GM10248 (cell line): Measurements from ENCODE around the gene METTL1.
A peak's percentile ranks its signal among the peaks of the same experiment; 100 is the strongest.

Experiments used
- CTCF ChIA-PET: fragments of 300-600 bp; sonication (Branson Sonifier 250); formaldehyde crosslinking; extraction: SDS; loops from one replicate; lab custom pipeline; 2021; ENCODE audit warnings: antibody characterized with exemption; lab: Yijun Ruan, JAX
- POLR2A ChIA-PET: fragments of 350-650 bp; sonication (Branson Sonifier 250); formaldehyde crosslinking; extraction: SDS; loops from one replicate; lab custom pipeline; 2020; ENCODE audit warnings: antibody characterized with exemption; lab: Yijun Ruan, JAX
- DNase-seq: peaks from one replicate; pipeline ENCODE4 v3.0.0; 2012; ENCODE audit errors: extremely low spot score
- TF ChIP-seq, protein P1 (sequence below): IDR thresholded peaks from 2 replicates; pipeline ENCODE4 v1.5.1; 2012; ENCODE audit warnings: mild to moderate bottlenecking, low read depth; ENCODE audit errors: extremely low read depth, missing control alignments, control extremely low read depth

METTL1 gene

DNA sequence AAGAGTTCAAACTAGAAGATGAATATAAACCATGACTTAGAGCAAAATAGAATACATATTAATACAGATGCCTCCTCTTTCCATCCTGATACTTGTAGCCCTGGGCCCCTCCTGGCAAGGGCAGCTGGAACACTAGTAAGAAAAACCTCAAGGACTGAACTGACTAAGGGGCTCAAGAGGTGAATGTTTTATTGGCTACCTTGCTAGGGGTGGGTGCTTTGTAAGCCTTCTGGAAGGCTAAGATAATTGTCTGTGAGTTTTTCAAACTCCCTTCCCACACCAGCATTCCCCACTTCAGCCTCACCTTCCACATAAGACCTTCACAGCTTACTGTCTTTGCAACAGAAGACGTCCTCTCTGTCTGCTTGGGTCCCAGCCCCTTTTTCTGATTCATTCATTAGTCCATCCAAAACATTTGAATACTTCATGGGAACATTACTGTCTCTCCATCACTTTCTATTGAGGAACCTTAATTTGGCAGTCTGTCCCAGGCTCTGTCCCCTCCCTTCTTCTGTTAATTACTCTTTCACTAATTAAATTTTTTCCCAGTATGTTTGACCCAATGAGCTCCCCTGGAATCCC lies 18.1 kb downstream of the METTL1 start:
- DNase-seq = no peak
- CTCF ChIA-PET = interaction anchor here (0.9 to 1.3 kb wide), 4 partner anchors 9 to 267 kb away, joined by 3 read pairs; partner anchors contain the start of gene TSPAN31
- POLR2A ChIA-PET = no interaction called here
- TF ChIP-seq, protein P1, sequence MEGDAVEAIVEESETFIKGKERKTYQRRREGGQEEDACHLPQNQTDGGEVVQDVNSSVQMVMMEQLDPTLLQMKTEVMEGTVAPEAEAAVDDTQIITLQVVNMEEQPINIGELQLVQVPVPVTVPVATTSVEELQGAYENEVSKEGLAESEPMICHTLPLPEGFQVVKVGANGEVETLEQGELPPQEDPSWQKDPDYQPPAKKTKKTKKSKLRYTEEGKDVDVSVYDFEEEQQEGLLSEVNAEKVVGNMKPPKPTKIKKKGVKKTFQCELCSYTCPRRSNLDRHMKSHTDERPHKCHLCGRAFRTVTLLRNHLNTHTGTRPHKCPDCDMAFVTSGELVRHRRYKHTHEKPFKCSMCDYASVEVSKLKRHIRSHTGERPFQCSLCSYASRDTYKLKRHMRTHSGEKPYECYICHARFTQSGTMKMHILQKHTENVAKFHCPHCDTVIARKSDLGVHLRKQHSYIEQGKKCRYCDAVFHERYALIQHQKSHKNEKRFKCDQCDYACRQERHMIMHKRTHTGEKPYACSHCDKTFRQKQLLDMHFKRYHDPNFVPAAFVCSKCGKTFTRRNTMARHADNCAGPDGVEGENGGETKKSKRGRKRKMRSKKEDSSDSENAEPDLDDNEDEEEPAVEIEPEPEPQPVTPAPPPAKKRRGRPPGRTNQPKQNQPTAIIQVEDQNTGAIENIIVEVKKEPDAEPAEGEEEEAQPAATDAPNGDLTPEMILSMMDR = no peak

GRCh38 chr12:57752668-57753000 lies 19.3 kb downstream of the METTL1 start:
- POLR2A ChIA-PET = no interaction called here

GRCh38 chr12:57751788-57752667 lies 19.9 kb downstream of the METTL1 start, which contains the start of gene CDK4:
Gene CDK4 (minus strand): TSS chr12:57752310. CDS start chr12:57751717, 593 bp downstream.
- CTCF ChIA-PET = interaction anchor here (0.8 to 1.2 kb wide), 4 partner anchors 9 to 293 kb away, joined by 3 read pairs; partner anchors contain the start of gene GLI1
- peak; percentile 97 for DNase-seq
- TF ChIP-seq, protein P1 = no peak
- POLR2A ChIA-PET = no interaction called here

More at GRCh38 chr12:57752668-57753000, 19.3 kb downstream of the METTL1 start:
- CTCF ChIA-PET = interaction anchor here (1.2 kb wide), 1 partner anchor 294 kb away, joined by 3 read pairs; the partner anchor contains the start of gene GLI1
- TF ChIP-seq, protein P1 = no peak
- no peak for DNase-seq

GRCh38 chr12:57751432-57751787 lies 20.5 kb downstream of the METTL1 start:
- TF ChIP-seq, protein P1 = no peak
- CTCF ChIA-PET = interaction anchor here (1.0 to 1.7 kb wide), 3 partner anchors 10 to 292 kb away, joined by 3 to 9 read pairs (median 3); partner anchors contain the start of gene GLI1
- POLR2A ChIA-PET = no interaction called here
- no peak for DNase-seq

- no peak for DNase-seq
- TF ChIP-seq, protein P1 = no peak
- ChIA-PET CTCF (interaction anchor here (0.8 to 1.7 kb wide), 3 partner anchors 10 to 292 kb away, joined by 3 to 9 read pairs (median 4); partner anchors contain the start of gene OS9), POLR2A (no interaction called here)
Observed at GRCh38 chr12:57750561-57751431, 21.1 kb downstream of the METTL1 start.
